ENCODE data around the gene PSG11.

Gene PSG11

DNA sequence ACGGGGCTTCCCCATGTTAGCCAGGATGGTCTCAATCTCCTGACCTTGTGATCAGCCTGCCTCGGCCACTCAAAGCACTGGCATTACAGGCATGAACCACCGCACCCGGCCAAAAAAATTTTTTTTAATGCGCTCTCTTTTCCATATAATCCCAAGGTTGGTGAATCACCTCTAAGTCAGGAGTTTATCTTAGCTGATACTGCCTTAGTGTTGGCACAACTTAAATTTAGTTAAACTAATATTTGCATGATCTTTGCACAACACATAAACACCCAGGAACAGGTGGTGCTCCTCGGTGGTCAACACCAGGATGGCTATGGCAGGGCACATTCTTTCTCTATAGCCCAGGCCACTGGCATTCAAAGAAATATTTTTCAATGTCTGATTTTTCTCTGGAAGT, 65.2 kb downstream of the PSG11 start:
- TF ChIP-seq TAF1 (IDR thresholded peaks at IDR 0.05; ENCODE audit: borderline replicate concordance, insufficient read depth, low read length) (no peak), SIN3A (IDR thresholded peaks at IDR 0.05; ENCODE audit: borderline replicate concordance, insufficient read depth, low read length) (no peak), FOXP2 (optimal IDR thresholded peaks at IDR 0.05; ENCODE audit: borderline replicate concordance, extremely low read depth, extremely low read length, insufficient read depth) (no peak), POLR2AphosphoS5 (IDR thresholded peaks at IDR 0.05; ENCODE audit: low read depth, low read length) (no peak)
- TF ChIP-seq, protein P1, sequence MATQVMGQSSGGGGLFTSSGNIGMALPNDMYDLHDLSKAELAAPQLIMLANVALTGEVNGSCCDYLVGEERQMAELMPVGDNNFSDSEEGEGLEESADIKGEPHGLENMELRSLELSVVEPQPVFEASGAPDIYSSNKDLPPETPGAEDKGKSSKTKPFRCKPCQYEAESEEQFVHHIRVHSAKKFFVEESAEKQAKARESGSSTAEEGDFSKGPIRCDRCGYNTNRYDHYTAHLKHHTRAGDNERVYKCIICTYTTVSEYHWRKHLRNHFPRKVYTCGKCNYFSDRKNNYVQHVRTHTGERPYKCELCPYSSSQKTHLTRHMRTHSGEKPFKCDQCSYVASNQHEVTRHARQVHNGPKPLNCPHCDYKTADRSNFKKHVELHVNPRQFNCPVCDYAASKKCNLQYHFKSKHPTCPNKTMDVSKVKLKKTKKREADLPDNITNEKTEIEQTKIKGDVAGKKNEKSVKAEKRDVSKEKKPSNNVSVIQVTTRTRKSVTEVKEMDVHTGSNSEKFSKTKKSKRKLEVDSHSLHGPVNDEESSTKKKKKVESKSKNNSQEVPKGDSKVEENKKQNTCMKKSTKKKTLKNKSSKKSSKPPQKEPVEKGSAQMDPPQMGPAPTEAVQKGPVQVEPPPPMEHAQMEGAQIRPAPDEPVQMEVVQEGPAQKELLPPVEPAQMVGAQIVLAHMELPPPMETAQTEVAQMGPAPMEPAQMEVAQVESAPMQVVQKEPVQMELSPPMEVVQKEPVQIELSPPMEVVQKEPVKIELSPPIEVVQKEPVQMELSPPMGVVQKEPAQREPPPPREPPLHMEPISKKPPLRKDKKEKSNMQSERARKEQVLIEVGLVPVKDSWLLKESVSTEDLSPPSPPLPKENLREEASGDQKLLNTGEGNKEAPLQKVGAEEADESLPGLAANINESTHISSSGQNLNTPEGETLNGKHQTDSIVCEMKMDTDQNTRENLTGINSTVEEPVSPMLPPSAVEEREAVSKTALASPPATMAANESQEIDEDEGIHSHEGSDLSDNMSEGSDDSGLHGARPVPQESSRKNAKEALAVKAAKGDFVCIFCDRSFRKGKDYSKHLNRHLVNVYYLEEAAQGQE (IDR thresholded peaks at IDR 0.05; ENCODE audit: insufficient read depth in 1 of 2, low read depth in 2 of 2, low read length in 2 of 2), result no peak
